Keratinocyte (primary cell): ENCODE measurements around the gene PLD2. TPM values are rescaled to one million over a fixed set of nuclear protein-coding genes. Genes with fewer than 3 reads are reported as not detected.

Experiments
- DNase-seq: peaks from one replicate; pipeline ENCODE4 v3.0.0-alpha.2; 2011; ENCODE audit warnings: low read depth, missing footprints, low spot score
- FAIRE-seq: peaks from 2 replicates; lab custom pipeline; 2011; peaks lifted over from hg19 to GRCh38; lab: Jason Lieb, UNC
- H2AFZ ChIP-seq: 2 replicates; pipeline ENCODE4 v1.6.0; 2012; ENCODE audit warnings: low read length, control low read depth, inconsistent platforms; ENCODE audit not compliant: control insufficient read depth
- H3K27ac ChIP-seq: 2 replicates; pipeline ENCODE4 v1.5.1; 2011; ENCODE audit warnings: low read length; ENCODE audit not compliant: control insufficient read depth, insufficient read depth
- H3K27me3 ChIP-seq: 3 replicates; pipeline ENCODE4 v1.6.0; 2011; ENCODE audit warnings: low read length; ENCODE audit not compliant: control insufficient read depth, insufficient read depth; ENCODE audit errors: extremely low read depth
- H3K36me3 ChIP-seq, 2 experiments: 2 replicates in 1 of 2; 3 replicates in 1 of 2; pipeline ENCODE4 v1.5.1; 2011; ENCODE audit warnings: low read length in 2 of 2, mild to moderate bottlenecking in 1 of 2; ENCODE audit not compliant: control insufficient read depth in 2 of 2, insufficient read depth in 2 of 2; ENCODE audit errors: extremely low read depth in 1 of 2
- H3K4me1 ChIP-seq: 3 replicates; pipeline ENCODE4 v1.5.1; 2011; ENCODE audit warnings: low read length; ENCODE audit not compliant: control insufficient read depth, insufficient read depth; ENCODE audit errors: extremely low read depth
- H3K4me2 ChIP-seq: 3 replicates; pipeline ENCODE4 v1.6.0; 2011; ENCODE audit warnings: low read depth, low read length; ENCODE audit not compliant: control insufficient read depth, insufficient read depth; ENCODE audit errors: extremely low read depth
- H3K4me3 ChIP-seq, 3 experiments: fragments of 200-600 bp in 1 of 3; sonication (generic) in 1 of 3; 2 replicates in 2 of 3; 3 replicates in 1 of 3; pipeline ENCODE4 v1.5.1; 2011 to 2016; ENCODE audit warnings: low read length in 3 of 3, mild to moderate bottlenecking in 3 of 3, control low read depth in 2 of 3, inconsistent platforms in 1 of 3, low read depth in 1 of 3, mixed read lengths in 1 of 3, mixed run types in 1 of 3, moderate library complexity in 1 of 3; ENCODE audit not compliant: control insufficient read depth in 2 of 3, insufficient read depth in 2 of 3; ENCODE audit errors: extremely low read depth in 1 of 3
- H3K79me2 ChIP-seq: 2 replicates; pipeline ENCODE4 v1.6.0; 2012; ENCODE audit warnings: low read length; ENCODE audit not compliant: control insufficient read depth, insufficient read depth
- H3K9ac ChIP-seq: 3 replicates; pipeline ENCODE4 v1.6.0; 2011; ENCODE audit warnings: low read length; ENCODE audit not compliant: control insufficient read depth, insufficient read depth; ENCODE audit errors: extremely low read depth
- H3K9me1 ChIP-seq: 3 replicates; pipeline ENCODE4 v1.6.0; 2011; ENCODE audit warnings: low read length; ENCODE audit not compliant: control insufficient read depth, insufficient read depth; ENCODE audit errors: extremely low read depth
- H3K9me3 ChIP-seq: 2 replicates; pipeline ENCODE4 v1.5.1; 2012; ENCODE audit warnings: low read depth, low read length; ENCODE audit not compliant: control insufficient read depth
- H4K20me1 ChIP-seq: 3 replicates; pipeline ENCODE4 v1.6.0; 2011; ENCODE audit warnings: low read length; ENCODE audit not compliant: control insufficient read depth, insufficient read depth; ENCODE audit errors: extremely low read depth
- CTCF ChIP-seq, 3 experiments: IDR thresholded peaks in 1 of 3; conservative IDR thresholded peaks in 1 of 3; optimal IDR thresholded peaks in 1 of 3; 2 replicates in 2 of 3; 3 replicates in 1 of 3; pipeline versions ENCODE3 to v1.5.1; 2011; ENCODE audit warnings: low read length in 3 of 3, mild to moderate bottlenecking in 3 of 3, moderate library complexity in 2 of 3, control low read depth in 1 of 3, inconsistent platforms in 1 of 3; ENCODE audit not compliant: insufficient read depth in 2 of 3; ENCODE audit errors: extremely low read depth in 1 of 3
- EZH2 ChIP-seq: IDR thresholded peaks from one replicate; pipeline ENCODE4 v1.6.1; 2012; ENCODE audit warnings: inconsistent platforms, mild to moderate bottlenecking, low read length, moderate library complexity
- dilution Hi-C: fragments of 300-500 bp; cut with MboI; formaldehyde crosslinking; loops from one replicate; pipeline ENCODE4 v1.7.0; 2020; ENCODE audit warnings: low sequenced_read_pairs; ENCODE audit not compliant: extremely low pct_ligation_motif_present
- polyA plus RNA-seq, 5 experiments: library from polyadenylated mRNA; depleted of rRNA in 3 of 5; stranded (reverse) in 3 of 5; stranded (forward) in 1 of 5; unstranded in 1 of 5; fragments of >200 nt; gene quantifications; 1 replicate in 1 of 5; 2 replicates in 3 of 5; 3 replicates in 1 of 5; pipeline versions ENCODE4 v1.2.1 to v1.2.3, GENCODE V29; 2011 to 2012; ENCODE audit warnings: missing spikeins in 2 of 5, low read depth in 1 of 5, low replicate concordance in 1 of 5

Gene PLD2
- polyA plus RNA-seq, 1 donor (not counting 4 experiments of a cell fraction or from before 2014, with no cell fraction given), result 33.3 TPM

- Histone ChIP-seq H3K27me3 (no peaks in the 10 kb centered on the region), H3K27ac (peak overlapping the region; percentile 22), H3K36me3 (peaks cover 10 to 31% of the 10 kb centered on the region in 2 experiments), H3K9ac (peak overlapping the region; percentile 13), H4K20me1 (peaks cover 6% of the 10 kb centered on the region), H3K9me3 (no peaks in the 10 kb centered on the region), H3K79me2 (peaks cover 89% of the 10 kb centered on the region), H3K4me2 (peak overlapping the region; percentile 31), H3K9me1 (peaks cover 11% of the 10 kb centered on the region), H3K4me3 (no peak overlapping the region), H2AFZ (no peak overlapping the region), H3K4me1 (peaks cover 45% of the 10 kb centered on the region)
- DNase-seq (no peak), FAIRE-seq (no peak)
- dilution Hi-C loops, result no loop called here
- no peak for TF ChIP-seq EZH2
- TF ChIP-seq CTCF (optimal IDR thresholded peaks at IDR 0.05 in 1 of 3, IDR thresholded peaks at IDR 0.05 in 1 of 3, conservative IDR thresholded peaks at IDR 0.05 in 1 of 3; ENCODE audit: extremely low read depth in 1 of 3, insufficient read depth in 2 of 3, low read length in 3 of 3), result no peak
Measured at GRCh38 chr17:4837471-4838308, 30.7 kb downstream of the PLD2 start.

GRCh38 chr17:4838309-4838785 lies 31.4 kb downstream of the PLD2 start:
- no peak for DNase-seq
- no peak overlapping the region for H2AFZ ChIP-seq
- H4K20me1 ChIP-seq, result peaks cover 6% of the 10 kb centered on the region
- dilution Hi-C loops, result no loop called here
- H3K9ac ChIP-seq, result no peak overlapping the region
- no peak overlapping the region for H3K27ac ChIP-seq
- no peak overlapping the region for H3K4me2 ChIP-seq
- H3K9me1 ChIP-seq, result peaks cover 11% of the 10 kb centered on the region
- no peak overlapping the region for H3K4me3 ChIP-seq
- H3K4me1 ChIP-seq, result peaks cover 45% of the 10 kb centered on the region
- peaks cover 93% of the 10 kb centered on the region for H3K79me2 ChIP-seq
- no peaks in the 10 kb centered on the region for H3K9me3 ChIP-seq
- TF ChIP-seq CTCF (optimal IDR thresholded peaks at IDR 0.05 in 1 of 3, IDR thresholded peaks at IDR 0.05 in 1 of 3, conservative IDR thresholded peaks at IDR 0.05 in 1 of 3; ENCODE audit: extremely low read depth in 1 of 3, insufficient read depth in 2 of 3, low read length in 3 of 3) (no peak), EZH2 (no peak)
- H3K36me3 ChIP-seq, result peaks cover 10 to 31% of the 10 kb centered on the region in 2 experiments
- FAIRE-seq, result no peak
- H3K27me3 ChIP-seq, result no peaks in the 10 kb centered on the region
